Fibroblast of skin of abdomen (primary cell): ENCODE measurements around the gene VPS41.
A peak's percentile ranks its signal among the peaks of the same experiment; 100 is the strongest.

ENCODE experiments used
- DNase-seq: peaks from one replicate; pipeline ENCODE4 v3.0.0-alpha.2; 2013

The VPS41 gene

DNA sequence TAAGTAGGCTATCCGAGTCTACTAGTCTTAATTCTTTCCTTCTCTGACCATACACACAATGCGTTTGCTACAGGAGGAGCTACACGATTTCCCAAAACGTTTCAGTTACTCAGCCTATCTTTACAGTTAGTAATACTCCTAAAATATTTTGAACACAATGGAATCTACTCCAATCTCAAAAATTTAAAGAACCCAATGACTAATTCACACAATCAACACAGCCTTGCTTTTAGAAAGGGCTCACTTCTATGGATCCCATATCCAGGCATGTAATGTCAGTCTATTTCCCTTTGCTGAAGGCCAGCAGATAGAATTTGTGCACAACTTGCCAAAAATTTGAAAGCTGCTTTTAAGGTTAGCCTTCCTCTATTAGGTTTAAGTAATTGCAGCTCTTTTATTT lies 107.2 kb downstream of the VPS41 start:
- DNase-seq: peak; percentile 13

DNA sequence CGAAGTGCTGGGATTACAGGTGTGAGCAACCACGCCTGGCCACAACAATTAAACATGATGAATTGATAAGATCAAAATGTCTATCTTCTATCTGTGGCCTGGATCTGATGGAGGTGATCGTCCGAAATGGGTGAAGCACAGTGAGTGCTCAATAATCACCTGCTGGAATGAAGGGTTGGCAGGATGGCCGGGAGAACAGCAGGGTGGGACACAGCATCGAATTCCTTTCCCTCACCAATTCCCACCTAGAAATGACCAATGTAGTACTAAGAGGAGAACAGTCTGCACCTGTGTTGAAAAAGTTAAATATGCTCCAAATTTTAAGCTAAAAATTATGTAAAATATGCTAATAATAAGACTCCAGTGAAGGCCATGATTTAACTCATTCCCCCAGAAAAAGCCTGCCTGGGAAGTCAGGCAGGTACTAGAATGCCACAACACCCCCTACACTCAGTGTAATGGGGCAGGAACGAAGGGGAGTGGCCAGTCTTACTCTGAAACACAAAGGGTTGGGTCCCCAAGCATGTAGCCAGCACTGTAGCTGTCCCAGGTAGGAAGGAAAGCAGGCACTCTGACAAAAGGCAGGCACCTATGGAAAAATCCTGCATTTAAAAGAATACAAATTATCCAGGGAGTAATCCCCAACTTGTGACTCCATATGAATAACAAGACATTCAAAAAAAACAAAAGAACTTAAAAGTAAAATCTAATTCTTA lies 110.3 kb downstream of the VPS41 start:
- DNase-seq: no peak

GRCh38 chr7:38796626-38797501 lies 112.1 kb downstream of the VPS41 start:
- DNase-seq: peak; percentile 62

- no peak for DNase-seq
These were observed 113.4 kb downstream of the VPS41 start for GRCh38 chr7:38795593-38795992.

GRCh38 chr7:38781991-38782390 lies 127.0 kb downstream of the VPS41 start:
- no peak for DNase-seq

- DNase-seq: no peak
These were observed 131.4 kb downstream of the VPS41 start for GRCh38 chr7:38777609-38778008.

DNA sequence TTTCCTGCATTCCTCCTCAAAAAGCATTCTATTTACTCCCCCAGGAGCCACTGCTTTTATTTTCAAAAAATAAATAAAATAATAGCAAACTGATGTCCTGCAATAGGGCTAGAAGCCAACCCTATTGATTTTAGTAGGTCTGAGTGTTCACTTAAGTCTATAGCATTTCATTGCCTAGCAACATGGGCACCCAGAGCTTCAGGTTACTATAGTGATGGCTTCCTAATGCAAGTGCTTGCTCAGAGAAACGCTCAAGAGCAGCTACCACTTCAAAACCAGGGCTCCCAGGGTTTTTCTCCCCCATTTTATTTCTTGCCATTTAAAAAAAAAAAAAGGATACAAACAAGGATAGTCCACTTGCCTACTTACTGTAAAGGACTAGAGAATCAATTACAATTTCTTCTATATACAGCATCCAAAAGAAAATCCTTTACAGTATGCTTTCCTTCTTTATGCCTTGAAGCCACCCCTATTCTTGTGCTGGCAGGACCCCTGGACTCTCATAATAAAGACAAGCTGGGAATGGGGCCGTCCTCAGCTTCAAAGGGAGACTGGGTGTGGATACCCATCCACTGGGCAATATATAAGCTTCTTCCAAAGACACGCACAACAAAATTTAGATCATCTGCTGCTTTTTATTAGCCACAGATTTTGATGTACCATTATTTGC lies 133.3 kb downstream of the VPS41 start:
- no peak for DNase-seq

DNA sequence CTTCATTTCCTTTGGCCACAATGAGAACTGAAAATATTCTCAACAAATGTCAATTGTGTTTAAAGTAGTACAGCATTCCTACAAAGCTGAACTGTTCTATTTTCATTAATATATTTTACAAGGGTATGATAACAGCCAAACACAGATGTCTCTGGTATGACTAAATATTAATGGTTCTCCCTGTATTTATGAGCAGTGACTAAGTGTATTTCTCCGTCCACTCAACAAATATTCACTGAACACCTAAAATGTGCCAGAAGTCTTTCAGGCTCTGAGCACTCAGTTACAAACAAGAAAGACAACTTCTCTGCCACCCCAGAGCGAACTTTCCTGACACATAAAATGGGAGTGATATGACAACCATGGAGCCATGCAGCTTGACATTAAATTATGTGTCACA lies 135.6 kb downstream of the VPS41 start:
- peak; percentile 6 for DNase-seq

GRCh38 chr7:38760226-38760625 lies 148.8 kb downstream of the VPS41 start:
- no peak for DNase-seq

- DNase-seq: no peak
These were observed 150.0 kb downstream of the VPS41 start for GRCh38 chr7:38759028-38759427.

GRCh38 chr7:38757931-38758330 lies 151.1 kb downstream of the VPS41 start:
- no peak for DNase-seq

GRCh38 chr7:38756521-38756920 lies 152.5 kb downstream of the VPS41 start:
- no peak for DNase-seq

DNA sequence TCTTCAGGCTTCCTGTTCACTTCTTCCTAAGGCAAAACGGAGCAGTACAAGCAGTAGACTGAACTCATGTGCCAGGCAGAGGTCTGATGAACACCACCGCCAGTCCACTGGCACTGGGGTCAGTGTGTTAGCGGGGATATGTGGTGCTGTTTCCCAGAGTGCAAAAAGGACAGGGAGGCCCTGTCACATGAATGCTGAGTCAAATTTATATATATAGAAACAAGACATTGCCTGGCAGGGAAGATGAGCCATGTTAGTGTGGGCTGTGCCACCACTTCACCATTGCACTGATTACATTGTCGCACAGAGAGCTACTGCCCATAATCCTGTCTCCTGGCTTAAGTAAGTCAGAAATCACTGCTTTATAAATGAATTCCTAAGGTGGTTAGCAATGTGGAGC lies 155.6 kb downstream of the VPS41 start:
- DNase-seq: no peak

- peak; percentile 75 for DNase-seq
These were observed 157.6 kb downstream of the VPS41 start for GRCh38 chr7:38751416-38751815.

DNA sequence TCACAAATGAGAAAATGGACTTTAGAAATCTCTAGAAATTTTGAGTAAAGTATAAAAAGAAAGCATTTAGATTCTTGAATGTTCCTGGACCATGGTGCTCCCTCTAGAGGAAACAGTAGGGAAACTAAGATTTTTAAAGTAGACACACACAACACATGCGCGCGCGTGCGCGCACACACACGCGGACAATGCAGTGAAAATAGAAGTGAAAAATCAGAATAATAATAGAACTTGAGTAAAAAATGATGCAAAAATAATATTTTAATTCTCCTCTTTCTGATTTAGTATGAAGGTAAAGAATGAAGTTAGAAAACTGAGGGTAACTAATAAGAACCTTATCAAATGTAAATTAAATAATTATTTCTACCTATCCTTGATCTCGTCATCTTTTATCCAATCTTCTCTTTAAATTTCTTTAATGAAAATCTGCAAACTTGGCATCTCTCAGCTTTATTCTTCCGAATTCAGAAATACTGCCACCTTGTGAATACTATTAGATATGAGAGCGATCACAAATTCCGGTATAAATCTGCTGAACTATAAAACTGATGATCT lies 160.9 kb downstream of the VPS41 start:
- peak; percentile 22 for DNase-seq

DNA sequence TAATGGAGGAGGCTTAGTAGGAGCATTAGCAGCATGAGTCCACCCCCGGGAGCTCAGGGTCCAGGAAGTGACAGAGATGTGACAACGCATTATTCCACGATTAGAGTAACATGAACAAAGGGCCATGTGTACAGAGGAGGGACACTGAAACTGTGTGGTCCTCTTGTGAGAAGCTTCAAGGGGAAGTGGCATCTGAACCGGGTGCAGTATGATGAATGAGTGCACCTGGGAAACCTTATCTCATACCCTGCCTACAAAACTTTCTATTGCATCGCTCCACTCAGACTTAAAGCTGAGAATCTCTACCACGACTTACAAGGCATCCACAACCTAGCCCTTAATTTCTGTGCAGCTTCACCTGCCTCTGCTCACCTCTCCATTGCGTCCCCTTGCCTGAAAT lies 162.6 kb downstream of the VPS41 start:
- DNase-seq: no peak

DNA sequence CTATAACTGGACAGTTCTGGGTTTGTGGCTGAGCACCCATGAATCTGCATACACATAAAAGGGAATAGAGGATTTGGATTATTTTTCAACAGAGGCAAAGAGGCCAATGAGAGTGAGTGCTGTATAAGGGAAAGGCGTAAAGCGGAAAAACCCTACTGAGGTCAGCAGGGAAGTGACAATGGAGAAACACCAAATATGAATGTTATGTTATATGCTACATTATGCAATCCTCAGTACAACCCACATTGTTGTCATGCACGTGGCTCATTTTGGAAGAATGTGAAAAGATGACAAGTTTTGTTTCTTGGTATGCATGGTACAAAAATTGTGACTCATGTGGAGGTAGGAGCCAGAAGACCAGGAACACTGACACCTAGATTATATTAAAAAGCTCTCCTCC lies 164.2 kb downstream of the VPS41 start:
- DNase-seq: peak; percentile 80

DNA sequence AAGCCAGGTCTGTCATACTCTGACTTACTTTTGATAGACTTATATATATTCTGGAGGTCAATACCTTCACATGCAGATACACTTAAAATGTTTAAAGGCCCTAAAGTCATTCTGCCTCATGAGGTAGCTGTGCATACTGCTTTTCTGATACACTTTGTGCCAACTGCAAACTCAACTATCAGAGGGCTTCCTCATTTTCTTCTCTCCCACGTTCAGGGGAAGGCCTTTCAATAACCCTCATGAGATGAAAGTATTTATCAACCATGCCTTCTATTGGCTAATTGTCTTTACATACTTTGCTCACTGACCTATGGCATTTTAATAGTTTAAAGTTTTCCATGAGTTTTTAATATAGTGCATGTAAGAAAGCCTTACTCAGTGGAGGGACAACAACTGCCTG lies 165.1 kb downstream of the VPS41 start:
- no peak for DNase-seq

- DNase-seq: no peak
These were observed 168.9 kb downstream of the VPS41 start for GRCh38 chr7:38740041-38740440.

GRCh38 chr7:38736138-38736537 lies 172.9 kb downstream of the VPS41 start:
- DNase-seq: peak; percentile 24

DNA sequence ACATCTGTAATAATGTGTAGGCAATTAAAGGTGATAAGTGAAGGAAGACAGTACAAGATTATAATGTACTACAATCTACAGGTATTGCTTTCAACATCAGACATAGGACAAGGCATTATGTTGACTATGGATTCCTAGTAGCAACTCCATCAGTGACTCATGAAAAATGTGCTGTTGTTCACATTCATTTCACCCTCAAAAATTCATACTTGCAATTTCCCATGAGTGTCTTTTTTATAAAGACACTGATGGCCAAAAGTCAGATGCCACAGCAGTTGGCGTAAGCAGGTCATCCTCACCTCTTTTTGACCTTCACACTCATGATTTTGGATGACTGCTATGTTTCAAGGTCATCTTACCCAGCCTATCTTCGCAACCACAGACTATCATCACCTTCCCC lies 177.8 kb downstream of the VPS41 start:
- peak; percentile 55 for DNase-seq

DNA sequence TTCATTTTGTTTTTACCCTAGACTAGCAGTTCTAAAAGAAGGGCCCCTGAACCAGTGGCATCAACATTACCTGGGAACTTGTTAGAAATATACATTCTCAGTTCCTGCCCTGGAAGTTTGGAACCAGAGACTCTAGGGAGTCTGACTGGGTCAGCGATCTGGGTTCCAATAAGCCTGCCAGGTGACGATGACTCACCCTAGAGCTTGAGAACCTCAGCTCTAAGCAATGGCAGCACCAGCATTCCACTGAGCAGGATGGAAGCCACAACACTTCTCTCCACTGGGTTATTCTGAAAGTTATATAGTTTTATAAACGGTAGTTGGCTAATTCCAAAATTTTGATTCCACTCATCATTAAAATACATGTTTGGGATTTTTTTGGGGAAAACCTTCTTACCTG lies 180.8 kb downstream of the VPS41 start:
- no peak for DNase-seq
